ENCODE measurements around the gene ACADS. TPM values are rescaled to one million over a fixed set of nuclear protein-coding genes. Genes with fewer than 3 reads are reported as not detected.

The ACADS gene
- total and polyA plus RNA-seq, 2 experiments from 2014 or later, result 53.5 to 66.8 TPM

- peaks cover 10% of the 10 kb centered on the region for H3K4me1 ChIP-seq (ENCODE audit: insufficient read depth)
- H3K4me3 ChIP-seq, result no peak overlapping the region
- H3K36me3 ChIP-seq (replicated peaks; ENCODE audit: insufficient read depth, low read depth), result no peaks in the 10 kb centered on the region
- H3K4me2 ChIP-seq, result peak overlapping the region; percentile 25
- H3K27me3 ChIP-seq, result no peaks in the 10 kb centered on the region
- H3K27ac ChIP-seq, result peak overlapping the region; percentile 87
- WGBS (ENCODE audit: low lambda C conversion rate, missing lambda C conversion rate), result 41% methylated on average over 9 of the region's 9 CpGs
- H3K9me3 ChIP-seq (ENCODE audit: low read depth), result no peaks in the 10 kb centered on the region
- H2AFZ ChIP-seq, result no peak overlapping the region
- no peaks in the 10 kb centered on the region for H3K9me2 ChIP-seq (replicated peaks; ENCODE audit: insufficient read depth)
- TF ChIP-seq EZH2phosphoT487 (IDR thresholded peaks at IDR 0.05; ENCODE audit: low read depth, severe bottlenecking, unreplicated experiment), result no peak
- TF ChIP-seq, protein P1, sequence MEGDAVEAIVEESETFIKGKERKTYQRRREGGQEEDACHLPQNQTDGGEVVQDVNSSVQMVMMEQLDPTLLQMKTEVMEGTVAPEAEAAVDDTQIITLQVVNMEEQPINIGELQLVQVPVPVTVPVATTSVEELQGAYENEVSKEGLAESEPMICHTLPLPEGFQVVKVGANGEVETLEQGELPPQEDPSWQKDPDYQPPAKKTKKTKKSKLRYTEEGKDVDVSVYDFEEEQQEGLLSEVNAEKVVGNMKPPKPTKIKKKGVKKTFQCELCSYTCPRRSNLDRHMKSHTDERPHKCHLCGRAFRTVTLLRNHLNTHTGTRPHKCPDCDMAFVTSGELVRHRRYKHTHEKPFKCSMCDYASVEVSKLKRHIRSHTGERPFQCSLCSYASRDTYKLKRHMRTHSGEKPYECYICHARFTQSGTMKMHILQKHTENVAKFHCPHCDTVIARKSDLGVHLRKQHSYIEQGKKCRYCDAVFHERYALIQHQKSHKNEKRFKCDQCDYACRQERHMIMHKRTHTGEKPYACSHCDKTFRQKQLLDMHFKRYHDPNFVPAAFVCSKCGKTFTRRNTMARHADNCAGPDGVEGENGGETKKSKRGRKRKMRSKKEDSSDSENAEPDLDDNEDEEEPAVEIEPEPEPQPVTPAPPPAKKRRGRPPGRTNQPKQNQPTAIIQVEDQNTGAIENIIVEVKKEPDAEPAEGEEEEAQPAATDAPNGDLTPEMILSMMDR (IDR thresholded peaks at IDR 0.05; ENCODE audit: poor library complexity), result no peak
- TF ChIP-seq EZH2 (IDR thresholded peaks at IDR 0.05; ENCODE audit: borderline replicate concordance), result no peak
- H3K79me2 ChIP-seq, result no peaks in the 10 kb centered on the region
- no peaks in the 10 kb centered on the region for H4K20me1 ChIP-seq (ENCODE audit: insufficient read depth, poor library complexity, severe bottlenecking)
- DNase-seq (ENCODE audit: low spot score), result peak; percentile 78
These were observed 35.9 kb downstream of the ACADS start for GRCh38 chr12:120761519-120761934.

- no peak overlapping the region for H2AFZ ChIP-seq
These were observed 36.5 kb downstream of the ACADS start for GRCh38 chr12:120762086-120762485.

DNA sequence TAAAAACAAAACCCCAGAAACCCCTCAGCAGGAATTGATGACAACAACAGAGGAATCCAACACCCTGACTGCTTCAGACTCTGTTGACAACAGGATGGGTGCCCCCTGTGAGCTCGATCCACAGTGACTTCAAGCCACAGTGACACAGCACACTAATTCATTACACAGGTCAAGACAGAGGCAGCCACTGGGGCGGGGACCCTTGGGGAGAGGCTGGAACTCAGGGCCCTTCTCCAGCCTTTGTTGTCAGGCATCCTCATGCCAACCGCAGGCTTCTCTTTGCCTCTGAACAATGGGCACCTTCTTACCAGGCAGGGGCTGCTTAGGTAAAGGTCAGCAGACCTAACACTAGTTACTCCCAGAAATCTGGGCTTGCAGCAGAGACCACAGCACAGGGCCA lies 37.6 kb downstream of the ACADS start:
- H4K20me1 ChIP-seq (ENCODE audit: insufficient read depth, poor library complexity, severe bottlenecking), result no peaks in the 10 kb centered on the region
- 75% methylated on average over 3 of the region's 3 CpGs for WGBS (ENCODE audit: low lambda C conversion rate, missing lambda C conversion rate)
- no peaks in the 10 kb centered on the region for H3K79me2 ChIP-seq
- H3K9me2 ChIP-seq (replicated peaks; ENCODE audit: insufficient read depth), result no peaks in the 10 kb centered on the region
- H3K4me1 ChIP-seq (ENCODE audit: insufficient read depth), result peaks cover 7% of the 10 kb centered on the region
- DNase-seq (ENCODE audit: low spot score), result no peak
- H3K27ac ChIP-seq, result no peak overlapping the region
- no peaks in the 10 kb centered on the region for H3K27me3 ChIP-seq
- no peaks in the 10 kb centered on the region for H3K9me3 ChIP-seq (ENCODE audit: low read depth)
- no peak overlapping the region for H2AFZ ChIP-seq
- H3K4me2 ChIP-seq, result no peak overlapping the region
- TF ChIP-seq EZH2phosphoT487 (IDR thresholded peaks at IDR 0.05; ENCODE audit: low read depth, severe bottlenecking, unreplicated experiment), result no peak
- TF ChIP-seq, protein P1 (IDR thresholded peaks at IDR 0.05; ENCODE audit: poor library complexity), result no peak
- no peak for TF ChIP-seq EZH2 (IDR thresholded peaks at IDR 0.05; ENCODE audit: borderline replicate concordance)
- H3K4me3 ChIP-seq, result no peak overlapping the region
- H3K36me3 ChIP-seq (replicated peaks; ENCODE audit: insufficient read depth, low read depth), result no peaks in the 10 kb centered on the region

More at GRCh38 chr12:120762086-120762485, 36.5 kb downstream of the ACADS start:
- H3K36me3 ChIP-seq (replicated peaks; ENCODE audit: insufficient read depth, low read depth), result no peaks in the 10 kb centered on the region
- H3K4me2 ChIP-seq, result peak overlapping the region; percentile 25
- WGBS (ENCODE audit: low lambda C conversion rate, missing lambda C conversion rate), result 68% methylated on average over 6 of the region's 6 CpGs
- H3K79me2 ChIP-seq, result no peaks in the 10 kb centered on the region
- no peaks in the 10 kb centered on the region for H3K27me3 ChIP-seq
- TF ChIP-seq, protein P1 (IDR thresholded peaks at IDR 0.05; ENCODE audit: poor library complexity), result no peak
- no peak for TF ChIP-seq EZH2phosphoT487 (IDR thresholded peaks at IDR 0.05; ENCODE audit: low read depth, severe bottlenecking, unreplicated experiment)
- no peaks in the 10 kb centered on the region for H4K20me1 ChIP-seq (ENCODE audit: insufficient read depth, poor library complexity, severe bottlenecking)
- no peaks in the 10 kb centered on the region for H3K9me2 ChIP-seq (replicated peaks; ENCODE audit: insufficient read depth)
- H3K27ac ChIP-seq, result peak overlapping the region; percentile 87
- no peak for DNase-seq (ENCODE audit: low spot score)
- peaks cover 7% of the 10 kb centered on the region for H3K4me1 ChIP-seq (ENCODE audit: insufficient read depth)
- H3K9me3 ChIP-seq (ENCODE audit: low read depth), result no peaks in the 10 kb centered on the region
- H3K4me3 ChIP-seq, result no peak overlapping the region

DNA sequence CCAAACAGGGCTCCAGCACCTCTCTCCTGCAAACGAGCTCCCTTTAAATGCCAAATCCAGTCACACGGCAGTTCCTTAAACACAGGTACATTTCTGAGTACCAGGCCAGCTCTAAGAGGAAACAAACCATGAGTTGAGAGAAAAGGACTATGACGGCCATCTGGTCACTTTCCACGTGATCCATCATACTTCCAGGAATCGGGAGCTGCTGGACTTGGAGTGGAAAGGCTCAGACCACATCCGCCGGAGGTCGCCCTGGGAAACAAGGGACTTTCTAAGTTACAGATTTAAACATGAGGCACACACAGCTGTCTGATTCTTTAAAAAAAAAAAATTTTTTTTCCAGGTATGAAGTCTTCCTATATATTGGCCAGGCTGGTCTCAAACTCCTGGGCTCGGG lies 39.2 kb downstream of the ACADS start:
- Histone ChIP-seq H3K36me3 (replicated peaks; ENCODE audit: insufficient read depth, low read depth) (no peaks in the 10 kb centered on the region), H3K4me3 (no peak overlapping the region), H4K20me1 (ENCODE audit: insufficient read depth, poor library complexity, severe bottlenecking) (no peaks in the 10 kb centered on the region), H2AFZ (no peak overlapping the region), H3K4me1 (ENCODE audit: insufficient read depth) (peaks cover 7% of the 10 kb centered on the region), H3K9me3 (ENCODE audit: low read depth) (no peaks in the 10 kb centered on the region), H3K4me2 (no peak overlapping the region), H3K79me2 (no peaks in the 10 kb centered on the region), H3K9me2 (replicated peaks; ENCODE audit: insufficient read depth) (no peaks in the 10 kb centered on the region), H3K27ac (no peak overlapping the region), H3K27me3 (no peaks in the 10 kb centered on the region)
- TF ChIP-seq EZH2 (IDR thresholded peaks at IDR 0.05; ENCODE audit: borderline replicate concordance) (no peak), EZH2phosphoT487 (IDR thresholded peaks at IDR 0.05; ENCODE audit: low read depth, severe bottlenecking, unreplicated experiment) (no peak)
- TF ChIP-seq, protein P1 (IDR thresholded peaks at IDR 0.05; ENCODE audit: poor library complexity), result no peak
- WGBS (ENCODE audit: low lambda C conversion rate, missing lambda C conversion rate), result 97% methylated on average over 9 of the region's 9 CpGs
- DNase-seq (ENCODE audit: low spot score), result no peak

All from hepatocyte (in vitro differentiated cells).